ENCODE measurements around the gene OSGIN1.
A peak's percentile ranks its signal among the peaks of the same experiment; 100 is the strongest.

OSGIN1 gene

DNA sequence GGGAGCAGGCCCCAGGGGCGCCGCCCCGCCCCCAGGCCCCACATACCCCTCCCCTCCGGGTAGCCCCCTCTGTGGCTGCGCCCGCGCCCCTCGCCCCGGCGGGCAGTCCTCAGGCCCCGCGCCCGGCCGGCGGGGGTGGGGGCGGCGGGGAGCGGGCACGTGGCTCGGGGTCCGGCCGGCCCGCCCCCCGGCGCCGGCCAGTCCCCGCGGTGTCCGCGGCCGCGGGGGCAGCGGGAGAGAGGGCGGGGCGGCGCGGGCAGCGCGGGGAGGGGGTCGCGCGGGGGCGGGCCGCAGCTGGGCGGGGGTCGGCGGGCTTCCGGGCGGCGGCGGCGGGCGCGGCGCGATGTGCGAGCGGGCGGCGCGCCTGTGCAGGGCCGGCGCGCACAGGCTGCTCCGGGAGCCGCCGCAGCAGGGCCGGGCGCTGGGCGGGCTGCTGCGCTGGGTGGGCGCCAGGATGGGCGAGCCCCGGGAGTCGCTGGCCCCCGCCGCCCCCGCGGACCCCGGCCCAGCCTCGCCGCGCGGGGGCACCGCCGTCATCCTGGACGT lies 15.3 kb downstream of the OSGIN1 start:
- TF ChIP-seq, protein P1, sequence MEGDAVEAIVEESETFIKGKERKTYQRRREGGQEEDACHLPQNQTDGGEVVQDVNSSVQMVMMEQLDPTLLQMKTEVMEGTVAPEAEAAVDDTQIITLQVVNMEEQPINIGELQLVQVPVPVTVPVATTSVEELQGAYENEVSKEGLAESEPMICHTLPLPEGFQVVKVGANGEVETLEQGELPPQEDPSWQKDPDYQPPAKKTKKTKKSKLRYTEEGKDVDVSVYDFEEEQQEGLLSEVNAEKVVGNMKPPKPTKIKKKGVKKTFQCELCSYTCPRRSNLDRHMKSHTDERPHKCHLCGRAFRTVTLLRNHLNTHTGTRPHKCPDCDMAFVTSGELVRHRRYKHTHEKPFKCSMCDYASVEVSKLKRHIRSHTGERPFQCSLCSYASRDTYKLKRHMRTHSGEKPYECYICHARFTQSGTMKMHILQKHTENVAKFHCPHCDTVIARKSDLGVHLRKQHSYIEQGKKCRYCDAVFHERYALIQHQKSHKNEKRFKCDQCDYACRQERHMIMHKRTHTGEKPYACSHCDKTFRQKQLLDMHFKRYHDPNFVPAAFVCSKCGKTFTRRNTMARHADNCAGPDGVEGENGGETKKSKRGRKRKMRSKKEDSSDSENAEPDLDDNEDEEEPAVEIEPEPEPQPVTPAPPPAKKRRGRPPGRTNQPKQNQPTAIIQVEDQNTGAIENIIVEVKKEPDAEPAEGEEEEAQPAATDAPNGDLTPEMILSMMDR (IDR thresholded peaks at IDR 0.05) = peak; percentile 59
- TF ChIP-seq ZFX (IDR thresholded peaks at IDR 0.05; ENCODE audit: borderline replicate concordance) = no peak

DNA sequence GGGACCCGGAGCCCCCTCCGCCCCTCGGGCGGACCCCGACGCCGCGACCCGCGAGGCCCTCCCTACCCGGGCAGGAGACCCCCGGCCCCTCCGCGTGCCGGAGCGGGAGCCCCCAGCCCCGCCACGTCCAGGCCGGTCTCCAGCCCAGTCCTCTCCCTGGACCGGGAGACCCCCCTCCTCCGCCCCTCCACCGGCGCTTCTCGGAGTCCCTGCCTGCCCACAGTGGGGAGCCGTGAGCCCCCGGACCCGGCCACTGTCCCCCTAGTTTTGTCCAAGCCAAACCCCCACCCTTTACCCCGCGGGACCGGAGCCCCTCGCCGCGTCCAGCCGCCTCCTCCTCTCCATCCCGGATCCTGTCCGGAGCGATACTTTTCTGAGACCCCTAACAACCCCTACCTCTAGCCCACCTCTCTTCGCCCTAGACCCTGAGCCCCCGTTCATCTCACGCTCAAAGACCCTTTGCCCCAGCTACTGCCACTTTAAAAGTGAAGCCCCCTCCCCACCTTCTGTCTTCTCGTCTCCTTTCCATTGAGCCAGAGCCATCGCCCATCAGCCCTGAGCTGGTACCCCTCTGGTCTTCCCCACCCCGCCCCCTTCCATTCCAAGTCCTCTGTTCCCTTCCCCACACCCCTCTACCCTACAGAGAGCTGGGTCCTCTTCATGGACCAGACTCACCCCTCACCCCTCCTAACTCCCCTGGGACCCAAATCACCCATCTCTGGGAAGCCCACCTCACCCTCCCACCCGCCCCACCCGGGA lies 16.0 kb downstream of the OSGIN1 start:
- TF ChIP-seq ZFX (IDR thresholded peaks at IDR 0.05; ENCODE audit: borderline replicate concordance) = no peak
- TF ChIP-seq, protein P1 (IDR thresholded peaks at IDR 0.05) = no peak
- no peak overlapping the region for H3K27ac ChIP-seq

More for the DNA sequence above, 15.3 kb downstream of the OSGIN1 start:
- H3K27ac ChIP-seq = no peak overlapping the region

DNA sequence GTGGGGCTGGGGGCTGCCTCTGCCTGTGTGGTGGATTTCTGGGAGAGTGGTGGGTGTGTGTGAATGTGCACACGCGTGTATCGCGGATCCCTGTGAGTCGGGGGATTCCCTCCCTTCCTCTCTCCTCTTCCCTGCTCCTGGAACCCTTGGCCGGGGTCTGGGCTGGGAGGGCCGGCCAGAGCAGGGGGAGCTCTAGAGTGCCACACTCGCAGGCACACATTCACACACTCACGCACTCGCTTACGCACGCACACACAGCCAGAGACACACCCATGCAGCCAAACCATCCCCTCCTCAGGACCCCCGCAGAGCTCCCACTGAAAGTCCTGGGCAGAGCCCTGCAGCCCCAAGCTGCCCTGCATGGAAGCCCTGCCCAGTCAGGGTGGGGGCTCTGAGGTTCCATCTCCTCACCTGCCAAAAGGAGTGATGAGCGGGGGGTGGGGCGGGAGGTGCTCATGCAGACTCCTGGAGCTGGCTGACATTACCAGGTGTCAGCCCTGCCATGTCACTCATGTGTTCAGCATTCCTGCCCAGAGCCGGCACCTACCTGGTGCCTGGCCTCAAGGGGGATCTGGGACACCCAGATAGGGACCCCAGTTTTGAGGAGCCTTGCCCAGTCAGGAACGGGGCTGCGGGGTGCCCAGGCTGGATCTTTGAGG lies 16.9 kb downstream of the OSGIN1 start:
- TF ChIP-seq ZFX (IDR thresholded peaks at IDR 0.05; ENCODE audit: borderline replicate concordance) = no peak
- TF ChIP-seq, protein P1 (IDR thresholded peaks at IDR 0.05) = no peak
- no peak overlapping the region for H3K27ac ChIP-seq

DNA sequence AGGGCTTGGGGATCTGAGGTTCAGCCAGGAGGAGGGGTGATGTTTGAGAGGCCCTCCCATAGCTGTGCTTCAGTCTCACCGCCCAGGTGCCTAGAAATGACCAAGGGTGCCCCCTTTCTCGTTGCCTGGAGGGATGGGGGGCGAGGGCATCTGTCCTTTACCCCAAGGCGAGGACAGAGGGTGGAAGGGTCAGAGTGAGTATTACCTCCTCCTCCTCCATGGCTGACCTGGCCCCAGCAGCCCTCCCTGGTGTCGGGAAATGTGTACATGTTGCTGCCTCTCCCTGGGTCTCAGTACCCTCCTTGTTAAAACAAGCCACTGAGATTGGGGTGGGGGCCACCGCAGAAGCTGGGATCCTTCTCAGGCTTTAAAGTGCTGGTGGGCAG lies 17.4 kb downstream of the OSGIN1 start:
- no peak for TF ChIP-seq ZFX (IDR thresholded peaks at IDR 0.05; ENCODE audit: borderline replicate concordance)
- TF ChIP-seq, protein P1 (IDR thresholded peaks at IDR 0.05) = no peak
- no peak overlapping the region for H3K27ac ChIP-seq

DNA sequence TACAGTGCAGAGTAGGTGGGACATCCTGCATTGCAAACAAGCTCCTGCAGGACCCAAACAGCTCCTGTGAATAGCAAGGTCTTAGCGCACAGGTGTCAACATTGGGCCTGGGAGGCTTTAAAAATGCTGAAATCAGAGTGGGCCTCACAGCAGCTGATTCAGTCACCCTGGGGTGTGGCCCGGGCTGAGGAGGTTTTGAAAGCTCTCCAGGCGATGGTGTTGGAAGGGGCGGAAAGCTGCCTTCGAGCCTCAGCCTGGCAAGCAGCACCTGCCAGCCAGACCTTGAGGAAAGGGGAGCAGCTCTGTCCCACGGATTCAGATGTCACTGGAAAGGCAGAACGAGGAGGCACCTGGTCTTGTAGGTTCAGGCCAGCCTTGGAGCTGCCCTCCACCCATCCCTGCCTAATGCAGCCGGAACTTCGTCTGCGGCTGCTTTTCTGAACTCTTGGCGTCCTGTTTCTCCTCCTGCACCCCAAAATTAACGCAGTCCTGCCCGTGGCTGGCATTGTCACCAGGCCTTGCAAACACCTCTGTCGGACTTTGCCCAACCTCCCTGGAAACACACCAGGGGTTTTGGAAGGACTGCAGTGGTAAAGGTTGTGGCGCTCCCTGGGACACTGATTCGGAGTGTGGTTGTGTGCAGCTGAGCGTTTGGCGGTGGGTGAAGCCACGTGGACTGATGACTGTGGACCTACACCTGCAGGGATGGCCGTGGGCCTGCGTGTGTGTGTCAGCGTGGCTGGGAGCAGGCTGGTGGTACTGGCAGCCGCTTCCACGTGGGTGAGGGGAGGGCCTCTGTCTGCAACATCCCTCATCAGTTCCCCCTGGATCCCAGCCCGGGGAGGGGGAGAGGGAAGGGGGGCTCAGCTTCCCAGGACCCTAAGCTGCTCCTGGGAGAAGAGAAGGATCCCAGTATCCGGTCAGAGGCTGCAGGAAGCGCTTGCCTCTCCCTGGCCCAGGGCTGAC lies 18.4 kb downstream of the OSGIN1 start:
- TF ChIP-seq, protein P1 (IDR thresholded peaks at IDR 0.05) = no peak
- no peak for TF ChIP-seq ZFX (IDR thresholded peaks at IDR 0.05; ENCODE audit: borderline replicate concordance)
- no peak overlapping the region for H3K27ac ChIP-seq

DNA sequence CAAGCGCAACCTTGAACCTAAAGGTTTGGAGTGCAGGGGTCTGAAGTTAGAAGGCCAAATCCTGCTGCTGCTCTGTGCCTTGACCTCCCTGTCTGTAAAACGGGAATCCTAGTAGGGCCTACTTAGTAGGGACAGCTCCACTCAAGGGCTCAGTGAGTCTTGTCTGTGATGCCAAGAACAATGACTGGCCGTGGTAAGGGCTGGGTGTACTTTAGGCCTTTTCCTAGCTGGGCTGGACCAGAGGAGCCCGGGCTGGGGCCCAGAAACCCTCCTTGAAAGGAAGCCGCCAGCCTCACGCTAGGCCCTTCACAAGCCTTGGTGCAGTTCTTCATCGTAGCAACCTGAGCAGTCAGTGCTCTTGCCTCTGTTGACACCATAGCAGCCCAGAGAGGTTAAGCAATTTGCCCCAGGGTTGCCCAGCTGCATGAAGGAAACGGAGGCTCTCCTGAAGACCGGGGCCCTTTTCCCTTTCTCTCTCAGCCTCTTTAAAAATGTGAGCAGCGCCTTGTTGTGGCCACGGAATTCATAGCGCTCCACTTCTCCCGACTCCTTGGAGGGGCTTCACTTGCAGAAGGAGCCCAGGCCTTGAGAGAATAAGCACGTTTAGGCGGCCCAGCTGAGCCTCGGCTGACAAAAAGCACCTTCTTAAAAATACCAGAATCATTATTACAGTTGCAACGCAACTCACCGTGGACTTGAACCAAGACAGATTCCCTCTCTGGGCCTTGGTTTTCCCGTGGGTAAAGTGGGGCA lies 19.4 kb downstream of the OSGIN1 start:
- TF ChIP-seq, protein P1 (IDR thresholded peaks at IDR 0.05) = no peak
- TF ChIP-seq ZFX (IDR thresholded peaks at IDR 0.05; ENCODE audit: borderline replicate concordance) = no peak
- no peak overlapping the region for H3K27ac ChIP-seq
